UCSD-AML1 (cell line): ENCODE measurements around the gene KBTBD12.

Source experiments
- DNase-seq: peaks from one replicate; lab custom pipeline; 2025; ENCODE audit not compliant: unreplicated experiment; lab: John Stamatoyannopoulos, UW

The KBTBD12 gene

GRCh38 chr3:127984241-127984975 lies 69.4 kb downstream of the KBTBD12 start:
- no peak for DNase-seq

GRCh38 chr3:127985216-127985615 lies 70.2 kb downstream of the KBTBD12 start:
- DNase-seq = no peak

- DNase-seq = no peak
Observed at GRCh38 chr3:127985655-127986225, 70.7 kb downstream of the KBTBD12 start.

- no peak for DNase-seq
Observed at GRCh38 chr3:127986803-127987202, 71.8 kb downstream of the KBTBD12 start.

GRCh38 chr3:127987309-127987995 lies 72.4 kb downstream of the KBTBD12 start:
- DNase-seq = no peak

GRCh38 chr3:127988770-127989557 lies 73.9 kb downstream of the KBTBD12 start:
- DNase-seq = no peak

GRCh38 chr3:127990051-127990450 lies 75.0 kb downstream of the KBTBD12 start:
- DNase-seq = no peak

- no peak for DNase-seq
Observed at GRCh38 chr3:127990461-127990860, 75.4 kb downstream of the KBTBD12 start.

GRCh38 chr3:127991251-127991650 lies 76.2 kb downstream of the KBTBD12 start:
- no peak for DNase-seq

GRCh38 chr3:127991681-127992080 lies 76.6 kb downstream of the KBTBD12 start:
- no peak for DNase-seq

- no peak for DNase-seq
Observed at GRCh38 chr3:127992127-127992526, 77.1 kb downstream of the KBTBD12 start.

GRCh38 chr3:127994011-127994410 lies 79.0 kb downstream of the KBTBD12 start:
- no peak for DNase-seq

- no peak for DNase-seq
Observed at GRCh38 chr3:127997016-127997415, 82.0 kb downstream of the KBTBD12 start.

- DNase-seq = no peak
Observed at GRCh38 chr3:127997961-127998360, 82.9 kb downstream of the KBTBD12 start.

GRCh38 chr3:127998596-127998995 lies 83.6 kb downstream of the KBTBD12 start:
- DNase-seq = no peak

- no peak for DNase-seq
Observed at GRCh38 chr3:127999509-128000106, 84.6 kb downstream of the KBTBD12 start.

GRCh38 chr3:128001576-128001975 lies 86.5 kb downstream of the KBTBD12 start:
- DNase-seq = no peak

GRCh38 chr3:128004661-128005060 lies 89.6 kb downstream of the KBTBD12 start:
- DNase-seq = no peak

GRCh38 chr3:128006061-128007032 lies 91.3 kb downstream of the KBTBD12 start:
- no peak for DNase-seq

GRCh38 chr3:128007033-128007424 lies 92.0 kb downstream of the KBTBD12 start:
- DNase-seq = no peak
